Measurements from ENCODE around the gene ATP6V1C2.

The ATP6V1C2 gene

DNA sequence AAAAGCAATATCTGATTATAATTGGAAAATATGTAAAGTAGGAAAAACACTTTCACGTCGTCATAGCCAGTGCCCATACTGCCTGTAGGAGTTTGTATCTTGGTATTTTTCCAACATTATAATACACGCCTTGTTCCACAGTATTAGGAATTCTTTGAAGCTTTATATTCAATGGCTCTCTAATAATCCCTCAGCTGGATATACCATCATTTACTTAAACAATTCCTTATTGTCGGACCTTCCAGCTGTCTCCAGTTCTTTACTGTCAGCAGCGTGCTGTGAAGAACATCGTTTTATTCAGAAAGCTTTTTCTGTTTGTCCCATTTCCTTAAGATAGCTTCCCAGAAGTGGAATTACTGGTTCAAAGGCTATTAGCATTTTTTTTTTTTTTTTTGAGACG is 31.7 kb downstream of the ATP6V1C2 start:
- DNase-seq (no peak), ATAC-seq (no peak)
- Mint-ChIP-seq H3K4me3 (no peak overlapping the region), H3K4me1 (no peaks in the 10 kb centered on the region), H3K27ac (no peak overlapping the region), H3K36me3 (ENCODE audit: low read depth) (no peaks in the 10 kb centered on the region), H3K9me3 (no peaks in the 10 kb centered on the region), H3K27me3 (peaks cover 2% of the 10 kb centered on the region)

- H3K4me1 Mint-ChIP-seq, result no peaks in the 10 kb centered on the region
- DNase-seq (no peak), ATAC-seq (no peak)
- H3K36me3 Mint-ChIP-seq (ENCODE audit: low read depth), result no peaks in the 10 kb centered on the region
- no peaks in the 10 kb centered on the region for H3K9me3 Mint-ChIP-seq
- H3K4me3 Mint-ChIP-seq, result no peak overlapping the region
- no peak overlapping the region for H3K27ac Mint-ChIP-seq
- H3K27me3 Mint-ChIP-seq, result peaks cover 2% of the 10 kb centered on the region
Measured at GRCh38 chr2:10753876-10754275, 32.4 kb downstream of the ATP6V1C2 start.

- H3K4me3 Mint-ChIP-seq, result no peak overlapping the region
- H3K9me3 Mint-ChIP-seq, result no peaks in the 10 kb centered on the region
- H3K27me3 Mint-ChIP-seq, result peaks cover 2% of the 10 kb centered on the region
- H3K36me3 Mint-ChIP-seq (ENCODE audit: low read depth), result no peaks in the 10 kb centered on the region
- DNase-seq, result no peak
- no peak for ATAC-seq
- H3K27ac Mint-ChIP-seq, result no peak overlapping the region
- no peaks in the 10 kb centered on the region for H3K4me1 Mint-ChIP-seq
Measured at GRCh38 chr2:10755621-10756020, 34.2 kb downstream of the ATP6V1C2 start.

- H3K9me3 Mint-ChIP-seq, result no peaks in the 10 kb centered on the region
- peaks cover 3% of the 10 kb centered on the region for H3K27me3 Mint-ChIP-seq
- ATAC-seq, result no peak
- no peak overlapping the region for H3K27ac Mint-ChIP-seq
- H3K4me1 Mint-ChIP-seq, result no peaks in the 10 kb centered on the region
- no peak overlapping the region for H3K4me3 Mint-ChIP-seq
- H3K36me3 Mint-ChIP-seq (ENCODE audit: low read depth), result no peaks in the 10 kb centered on the region
- DNase-seq, result no peak
Measured at GRCh38 chr2:10757814-10758286, 36.4 kb downstream of the ATP6V1C2 start.

DNA sequence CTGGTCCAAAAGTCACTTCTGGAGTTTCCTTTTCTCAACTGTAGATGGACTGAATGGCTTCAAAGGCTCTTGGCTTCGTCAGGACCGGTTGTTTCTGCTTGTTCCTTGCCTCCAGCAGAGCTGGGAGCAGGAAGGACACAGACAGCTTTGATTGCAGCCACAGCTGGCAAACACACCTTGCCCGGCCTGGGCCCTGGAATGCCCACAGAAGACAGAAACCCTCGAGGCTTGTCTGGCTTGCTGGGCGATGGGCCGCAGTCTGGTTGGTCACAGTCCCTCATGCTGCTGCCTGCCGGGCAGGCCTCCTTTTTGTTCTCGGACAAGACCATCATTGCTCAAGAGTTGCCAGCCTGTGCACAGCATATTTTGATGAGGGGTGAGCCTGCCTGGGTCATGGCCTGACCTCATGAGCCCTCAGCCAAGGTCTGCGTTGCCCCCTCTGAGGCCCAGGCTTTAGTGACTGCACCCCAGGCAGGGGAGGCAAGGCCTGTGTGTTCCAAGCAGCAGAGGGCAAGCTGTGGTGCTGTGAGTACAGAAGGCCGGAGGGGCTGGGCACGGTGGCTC is 37.8 kb downstream of the ATP6V1C2 start:
- ATAC-seq (no peak), DNase-seq (no peak)
- Mint-ChIP-seq H3K9me3 (no peaks in the 10 kb centered on the region), H3K4me3 (no peak overlapping the region), H3K27me3 (peaks cover 5% of the 10 kb centered on the region), H3K27ac (no peak overlapping the region), H3K36me3 (ENCODE audit: low read depth) (no peaks in the 10 kb centered on the region), H3K4me1 (no peaks in the 10 kb centered on the region)

DNA sequence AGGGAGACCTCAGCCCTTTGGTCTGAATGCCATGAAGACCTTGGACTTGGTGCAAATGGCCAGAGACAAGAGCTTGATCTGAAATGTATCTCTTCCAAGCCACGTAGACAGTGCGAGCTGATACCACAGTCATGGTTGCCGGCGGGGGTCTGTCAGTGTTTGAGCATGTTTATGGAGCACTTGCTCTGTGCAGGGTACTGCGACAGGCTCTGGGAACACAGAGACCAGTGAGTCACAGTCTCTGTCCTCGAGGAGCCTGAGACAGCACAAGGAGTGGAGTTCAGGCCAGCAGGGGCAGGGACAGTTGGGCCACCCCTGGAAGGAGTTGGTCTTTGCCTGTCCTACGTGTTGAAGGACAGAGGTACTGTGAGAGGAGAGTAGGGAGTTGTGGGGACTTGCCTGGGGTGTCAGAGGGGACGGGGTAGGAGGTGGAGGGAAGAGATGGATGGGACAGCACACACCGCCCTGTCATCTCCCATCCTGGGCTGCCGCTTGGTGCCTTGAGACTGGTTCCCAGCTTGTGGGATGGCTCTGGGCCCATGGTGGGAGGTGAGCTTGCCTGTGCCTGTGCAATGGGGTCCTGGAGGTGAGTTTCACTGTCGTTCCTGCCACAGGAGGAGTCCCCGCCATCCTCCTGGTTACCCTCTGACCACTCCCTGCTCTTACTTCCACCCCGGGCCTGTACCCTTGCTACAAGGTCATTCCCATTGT is 39.5 kb downstream of the ATP6V1C2 start:
- H3K4me1 Mint-ChIP-seq, result no peaks in the 10 kb centered on the region
- ATAC-seq, result no peak

GRCh38 chr2:10761591-10761990 is 40.2 kb downstream of the ATP6V1C2 start:
- Mint-ChIP-seq H3K9me3 (no peaks in the 10 kb centered on the region), H3K27ac (no peak overlapping the region), H3K36me3 (ENCODE audit: low read depth) (no peaks in the 10 kb centered on the region), H3K4me1 (no peaks in the 10 kb centered on the region), H3K27me3 (peaks cover 5% of the 10 kb centered on the region), H3K4me3 (no peak overlapping the region)
- ATAC-seq, result no peak
- no peak for DNase-seq

More for the DNA sequence above, 39.5 kb downstream of the ATP6V1C2 start:
- H3K9me3 Mint-ChIP-seq, result no peaks in the 10 kb centered on the region
- H3K4me3 Mint-ChIP-seq, result no peak overlapping the region
- no peaks in the 10 kb centered on the region for H3K36me3 Mint-ChIP-seq (ENCODE audit: low read depth)
- H3K27me3 Mint-ChIP-seq, result peaks cover 5% of the 10 kb centered on the region
- no peak overlapping the region for H3K27ac Mint-ChIP-seq
- DNase-seq, result no peak

DNA sequence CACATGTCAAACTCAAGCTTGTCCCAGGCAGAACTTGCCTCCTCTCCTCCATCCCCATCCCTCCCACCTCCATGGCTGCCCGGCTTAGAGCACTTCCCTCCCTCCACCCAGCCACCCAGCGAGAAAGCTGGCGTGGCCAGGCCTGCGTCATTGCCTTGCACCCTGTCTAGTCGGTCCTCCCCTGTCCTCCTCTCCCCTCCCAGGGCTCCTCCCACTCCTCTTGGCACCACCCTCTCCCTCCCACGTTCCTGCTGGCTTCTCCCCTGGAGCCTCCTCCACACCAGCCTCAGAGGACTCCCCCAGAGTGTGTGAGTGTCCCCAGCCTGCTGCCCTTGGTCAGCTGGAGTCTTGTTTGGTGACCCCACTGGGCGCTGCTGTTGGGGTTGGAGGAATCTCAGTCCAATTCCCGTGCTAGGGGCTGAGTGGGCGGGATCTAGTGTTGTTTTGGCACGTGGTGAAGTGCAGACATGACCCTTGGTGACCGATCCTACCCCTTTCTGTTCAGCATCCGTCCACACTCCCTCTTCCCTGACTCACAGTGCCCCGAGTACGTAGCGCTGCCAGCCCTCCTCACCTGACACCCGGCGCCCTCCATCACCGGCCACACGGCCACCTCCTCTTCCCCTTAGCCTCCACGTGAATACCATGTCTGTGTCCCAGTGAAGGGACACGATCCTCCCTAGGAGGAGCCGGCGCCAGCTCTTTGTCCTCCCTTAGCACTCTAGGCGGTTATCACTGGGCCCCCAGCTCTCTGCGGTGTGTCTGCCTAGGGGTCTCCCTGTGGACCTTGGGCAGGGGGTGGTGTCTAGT is 41.4 kb downstream of the ATP6V1C2 start:
- Mint-ChIP-seq H3K36me3 (ENCODE audit: low read depth) (no peaks in the 10 kb centered on the region), H3K27me3 (peaks cover 5% of the 10 kb centered on the region), H3K27ac (no peak overlapping the region), H3K4me1 (no peaks in the 10 kb centered on the region), H3K4me3 (no peak overlapping the region), H3K9me3 (no peaks in the 10 kb centered on the region)
- DNase-seq (no peak), ATAC-seq (no peak)

- Mint-ChIP-seq H3K27me3 (peaks cover 5% of the 10 kb centered on the region), H3K27ac (no peak overlapping the region), H3K4me1 (no peaks in the 10 kb centered on the region), H3K36me3 (ENCODE audit: low read depth) (no peaks in the 10 kb centered on the region), H3K4me3 (no peak overlapping the region), H3K9me3 (no peaks in the 10 kb centered on the region)
- DNase-seq (no peak), ATAC-seq (no peak)
Measured at GRCh38 chr2:10763461-10763800, 42.0 kb downstream of the ATP6V1C2 start.

DNA sequence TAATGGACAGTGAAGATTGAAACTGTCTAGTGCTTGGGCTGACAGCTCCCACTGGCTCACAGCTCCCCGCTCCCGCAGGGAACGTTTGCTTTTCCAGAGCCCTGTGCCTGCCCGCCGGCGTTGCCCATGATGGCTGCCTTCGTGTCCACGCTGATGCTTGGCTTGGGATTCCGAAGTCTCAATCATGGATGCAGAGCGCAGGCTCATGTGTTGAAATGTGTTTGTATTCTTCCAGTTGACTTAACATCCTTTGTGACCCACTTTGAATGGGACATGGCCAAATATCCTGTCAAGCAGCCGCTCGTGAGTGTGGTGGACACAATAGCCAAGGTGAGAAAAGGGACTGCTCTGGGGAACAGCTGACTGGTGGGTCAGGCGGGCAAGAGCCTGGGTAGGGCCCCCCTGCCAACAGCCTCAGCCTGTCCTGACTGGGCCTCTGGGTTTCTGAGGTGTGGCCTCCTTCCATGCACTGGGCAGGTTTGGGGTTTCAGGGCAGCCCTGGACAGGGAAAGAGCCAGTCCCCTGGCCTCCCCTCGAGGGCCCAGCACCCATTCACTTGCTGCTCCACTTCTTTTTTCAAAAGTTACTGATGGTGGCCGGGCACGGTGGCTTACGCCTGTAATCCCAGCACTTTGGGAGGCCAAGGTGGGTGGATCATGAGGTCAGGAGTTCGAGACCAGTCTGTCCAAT is 42.8 kb downstream of the ATP6V1C2 start:
- ATAC-seq (no peak), DNase-seq (no peak)
- Mint-ChIP-seq H3K4me3 (no peak overlapping the region), H3K27me3 (peaks cover 5% of the 10 kb centered on the region), H3K4me1 (no peaks in the 10 kb centered on the region), H3K27ac (no peak overlapping the region), H3K36me3 (ENCODE audit: low read depth) (no peaks in the 10 kb centered on the region), H3K9me3 (no peaks in the 10 kb centered on the region)

DNA sequence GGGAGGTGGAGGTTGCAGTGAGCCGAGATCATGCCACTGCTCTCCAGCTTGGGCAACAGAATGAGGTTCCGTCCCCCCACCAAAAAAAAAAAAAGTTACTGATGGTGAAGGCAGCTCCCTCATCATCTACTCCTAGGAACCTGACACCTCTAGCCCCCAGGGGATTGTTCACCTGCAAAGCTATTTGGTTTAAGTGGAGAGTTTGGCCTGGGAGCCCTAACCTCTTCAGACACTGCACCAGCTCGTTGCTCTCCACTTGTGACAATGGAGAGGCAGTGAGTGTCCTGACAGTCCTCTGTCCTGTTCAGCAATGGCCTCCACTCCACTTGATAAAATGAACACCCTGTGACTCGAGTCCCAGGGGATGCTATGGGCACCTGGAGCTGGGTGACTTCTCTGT is 43.5 kb downstream of the ATP6V1C2 start:
- Mint-ChIP-seq H3K4me3 (no peak overlapping the region), H3K36me3 (ENCODE audit: low read depth) (no peaks in the 10 kb centered on the region), H3K9me3 (no peaks in the 10 kb centered on the region), H3K27ac (no peak overlapping the region), H3K27me3 (peaks cover 5% of the 10 kb centered on the region), H3K4me1 (no peaks in the 10 kb centered on the region)
- ATAC-seq, result no peak
- no peak for DNase-seq

DNA sequence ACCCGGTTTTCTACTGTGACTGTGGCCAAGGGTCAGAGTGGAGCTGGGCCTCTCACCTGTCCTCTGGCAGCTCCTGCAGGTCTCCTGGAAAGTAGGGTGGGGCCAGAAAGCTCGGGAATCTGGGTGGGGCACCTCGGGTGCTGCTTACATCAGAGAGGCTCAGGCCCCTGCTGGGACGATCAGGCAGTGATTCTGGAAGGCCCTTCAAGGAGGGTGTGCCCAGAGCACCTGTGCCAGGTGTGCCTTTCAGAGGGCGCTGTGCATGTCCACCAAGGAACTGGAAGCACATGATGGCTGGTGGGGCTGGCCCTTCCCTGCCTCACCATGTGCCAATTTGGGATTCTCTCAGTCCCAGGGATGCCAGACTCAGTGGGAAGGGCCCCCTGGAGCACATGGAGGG is 44.0 kb downstream of the ATP6V1C2 start:
- H3K27me3 Mint-ChIP-seq, result peaks cover 5% of the 10 kb centered on the region
- H3K4me3 Mint-ChIP-seq, result no peak overlapping the region
- ATAC-seq (no peak), DNase-seq (no peak)
- H3K4me1 Mint-ChIP-seq, result no peaks in the 10 kb centered on the region
- no peaks in the 10 kb centered on the region for H3K9me3 Mint-ChIP-seq
- H3K36me3 Mint-ChIP-seq (ENCODE audit: low read depth), result no peaks in the 10 kb centered on the region
- H3K27ac Mint-ChIP-seq, result no peak overlapping the region

DNA sequence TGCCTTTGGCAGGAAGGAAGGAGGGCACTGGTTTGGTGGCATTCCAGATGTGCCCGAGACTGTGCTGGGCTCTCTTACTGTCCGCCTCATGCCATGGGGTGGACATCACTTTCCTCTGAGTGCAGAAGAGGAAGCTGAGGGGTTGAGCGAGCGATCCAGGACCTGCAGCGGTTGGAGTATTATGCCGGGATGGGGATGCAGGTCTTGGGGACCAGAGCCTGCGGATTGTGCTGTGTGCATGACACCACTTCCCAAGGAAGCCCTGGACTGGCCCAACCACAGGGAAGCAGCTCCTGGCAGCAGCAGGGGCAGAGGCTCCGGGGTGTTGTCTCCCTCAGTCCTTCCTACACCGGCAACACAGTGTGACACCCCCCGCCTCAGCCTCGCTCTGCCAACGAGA is 44.5 kb downstream of the ATP6V1C2 start:
- DNase-seq, result no peak
- no peak overlapping the region for H3K4me3 Mint-ChIP-seq
- no peak overlapping the region for H3K27ac Mint-ChIP-seq
- H3K36me3 Mint-ChIP-seq (ENCODE audit: low read depth), result no peaks in the 10 kb centered on the region
- no peaks in the 10 kb centered on the region for H3K4me1 Mint-ChIP-seq
- ATAC-seq, result no peak
- peaks cover 5% of the 10 kb centered on the region for H3K27me3 Mint-ChIP-seq
- no peaks in the 10 kb centered on the region for H3K9me3 Mint-ChIP-seq

GRCh38 chr2:10768063-10768507 is 46.7 kb downstream of the ATP6V1C2 start:
- ATAC-seq, result no peak
- Mint-ChIP-seq H3K27me3 (peaks cover under 1% of the 10 kb centered on the region), H3K27ac (no peak overlapping the region), H3K4me1 (no peaks in the 10 kb centered on the region), H3K36me3 (ENCODE audit: low read depth) (no peaks in the 10 kb centered on the region), H3K4me3 (no peak overlapping the region), H3K9me3 (no peaks in the 10 kb centered on the region)
- DNase-seq, result no peak

All from activated naive CD8-positive, alpha-beta T cell treated with anti-CD3 and anti-CD28 coated beads, Interleukin-2, amount 50 U/mL, for 24 hours (primary cell).